GM21423 (cell line): Measurements from ENCODE around the gene OLR1.
"Not testable (repeated sequence)": the region's sequence is repeated elsewhere in the genome, so short reads cannot be mapped to it uniquely, and the experiment has no call there.

Experiments
- ATAC-seq: cut with Tn5 transposase; IDR thresholded peaks from one replicate; pipeline ENCODE4 v1.9.1; 2021; ENCODE audit warnings: mild to moderate bottlenecking, moderate library complexity; ENCODE audit not compliant: unreplicated experiment

Gene OLR1

DNA sequence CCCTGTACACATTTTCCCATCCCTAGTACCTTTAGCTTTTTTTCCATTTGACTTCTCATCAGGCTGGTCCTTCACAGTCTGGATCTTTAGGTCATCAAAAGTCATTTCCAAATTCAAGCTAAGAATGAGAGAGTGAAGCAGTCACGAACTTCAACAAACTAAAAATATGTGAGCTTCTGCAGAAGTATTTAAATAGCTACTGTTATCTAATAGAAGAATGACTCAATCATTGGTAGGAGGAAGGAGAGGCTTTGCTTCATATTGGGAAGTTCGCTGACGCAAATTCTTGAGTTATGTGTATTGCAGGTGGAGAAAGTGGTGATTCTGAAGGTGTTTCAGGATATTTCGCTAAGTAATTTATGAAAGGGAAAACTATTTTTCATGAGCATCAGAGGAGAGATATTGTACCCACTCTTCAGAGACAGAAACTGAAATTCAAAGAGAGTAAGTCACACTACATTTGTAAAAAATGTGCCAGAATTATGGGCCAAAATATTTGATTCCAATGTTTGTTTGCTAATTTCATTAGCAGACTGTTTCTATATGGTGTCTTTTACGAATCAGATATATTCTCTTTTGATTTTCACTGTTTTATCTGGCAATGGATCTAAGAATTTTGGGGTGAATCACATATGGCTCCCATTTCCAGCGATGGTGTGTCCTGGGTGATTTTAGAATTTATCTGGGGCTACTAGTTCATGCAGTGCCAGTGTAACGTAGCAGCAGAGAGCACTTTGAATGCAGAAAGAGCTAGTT is at the start of gene OLR1:
OLR1 (minus strand) TSS at position 160 of the 756 bp plus-strand sequence; CDS start at position 105, 55 bp downstream.
- ATAC-seq, result no peak

DNA sequence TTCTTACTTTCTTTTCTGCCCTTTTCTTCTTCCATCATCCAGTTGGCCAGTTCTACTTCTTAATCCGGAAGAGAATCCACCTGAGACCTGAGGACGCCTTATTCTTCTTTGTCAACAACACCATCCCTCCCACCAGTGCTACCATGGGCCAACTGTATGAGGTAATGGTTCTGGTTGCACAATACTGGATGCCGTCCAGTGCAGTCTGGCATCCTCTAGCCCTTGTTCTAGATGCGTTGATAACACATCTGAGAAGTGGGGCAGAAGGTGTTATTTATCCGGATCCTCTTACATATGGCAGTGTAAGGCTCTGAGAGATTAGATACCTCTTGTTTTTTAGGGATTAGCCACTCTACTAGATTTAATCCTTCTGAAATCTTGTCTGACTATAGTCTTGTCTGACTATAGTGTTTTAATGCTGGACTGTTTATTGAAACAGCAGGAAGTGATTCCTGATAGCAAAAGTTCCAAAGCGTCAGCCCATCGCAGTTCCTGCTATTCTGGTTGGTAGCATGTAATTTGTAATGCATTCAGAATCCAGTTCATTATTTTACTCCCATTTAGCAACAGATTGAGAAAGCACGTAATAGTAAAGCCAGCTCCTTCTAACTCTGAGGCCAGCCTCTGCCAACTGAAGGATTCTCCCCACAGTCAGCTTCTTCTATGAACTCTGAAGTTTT is 48.6 kb upstream of the OLR1 start:
- ATAC-seq, result no peak

DNA sequence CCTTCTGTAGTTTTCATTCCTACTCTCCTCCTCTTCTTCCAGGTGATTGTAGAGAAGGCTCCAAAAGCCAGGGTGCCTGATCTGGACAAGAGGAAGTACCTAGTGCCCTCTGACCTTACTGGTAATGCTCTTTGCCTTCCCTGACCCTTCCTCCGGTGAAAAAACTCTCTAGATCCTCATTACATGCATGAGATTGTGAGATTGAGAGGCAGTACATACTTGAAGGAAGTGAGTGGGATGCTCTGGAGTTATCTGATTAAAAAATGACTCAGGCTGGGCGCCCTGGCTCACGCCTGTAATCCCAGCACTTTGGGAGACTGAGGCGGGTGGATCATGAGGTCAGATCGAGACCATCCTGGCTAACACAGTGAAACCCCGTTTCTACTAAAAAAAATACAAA is 46.1 kb upstream of the OLR1 start:
- ATAC-seq, result no peak

DNA sequence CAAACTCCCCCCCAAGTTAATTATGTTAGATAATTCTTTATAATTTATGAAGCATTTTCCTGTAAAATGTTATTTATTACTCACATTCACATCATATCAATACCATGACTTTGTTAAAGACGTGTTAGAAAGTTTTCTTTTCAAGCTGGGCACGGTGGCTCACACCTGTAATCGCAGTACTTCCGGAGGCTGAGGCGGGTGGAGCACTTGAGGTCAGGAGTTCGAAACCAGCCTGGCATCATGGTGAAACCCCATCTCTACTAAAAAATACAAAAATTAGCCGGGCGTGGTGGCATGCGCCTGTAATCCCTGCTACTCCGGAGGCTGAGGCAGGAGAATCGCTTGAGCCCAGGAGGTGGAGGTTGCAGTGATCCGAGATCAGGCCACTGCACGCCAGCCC is 44.0 kb upstream of the OLR1 start:
- not testable (repeated sequence) for ATAC-seq

DNA sequence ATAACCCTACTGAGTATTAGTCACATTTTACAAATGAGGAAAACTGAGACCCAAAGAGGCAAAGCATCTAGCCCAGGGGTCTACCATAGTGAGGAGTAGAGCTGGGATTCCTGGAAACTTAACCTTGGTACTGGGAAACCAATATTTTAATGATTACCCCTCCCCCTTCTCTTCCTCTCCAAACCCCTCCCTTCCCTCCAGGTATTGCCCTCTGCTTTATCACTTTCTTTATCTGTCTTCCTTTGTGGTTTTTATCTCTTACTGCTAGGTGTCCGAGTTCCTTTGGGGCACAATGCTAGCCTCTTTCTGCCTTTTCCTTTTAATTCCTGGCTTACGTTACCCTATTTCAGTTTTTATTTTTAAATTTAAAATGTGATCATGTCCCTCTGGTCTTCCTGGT is 43.5 kb upstream of the OLR1 start:
- no peak for ATAC-seq

DNA sequence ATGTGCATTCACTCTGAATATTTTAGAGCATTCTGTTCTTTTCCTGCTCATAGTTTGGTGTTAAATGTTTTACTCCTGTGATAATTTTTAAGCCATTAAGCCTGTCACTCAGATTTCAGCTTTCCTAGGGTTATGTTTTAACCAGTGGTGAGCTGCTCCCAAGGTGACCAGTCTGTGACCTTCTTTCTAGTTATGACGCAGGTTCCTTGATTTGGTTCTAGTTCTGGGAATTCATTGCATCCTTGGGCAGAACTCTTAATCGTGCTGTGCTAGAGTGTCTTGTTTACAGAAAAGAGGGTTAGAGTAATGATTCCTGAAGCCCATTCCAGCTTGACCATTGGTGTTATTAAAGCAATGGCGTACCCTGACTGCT is 42.9 kb upstream of the OLR1 start:
- ATAC-seq, result no peak

DNA sequence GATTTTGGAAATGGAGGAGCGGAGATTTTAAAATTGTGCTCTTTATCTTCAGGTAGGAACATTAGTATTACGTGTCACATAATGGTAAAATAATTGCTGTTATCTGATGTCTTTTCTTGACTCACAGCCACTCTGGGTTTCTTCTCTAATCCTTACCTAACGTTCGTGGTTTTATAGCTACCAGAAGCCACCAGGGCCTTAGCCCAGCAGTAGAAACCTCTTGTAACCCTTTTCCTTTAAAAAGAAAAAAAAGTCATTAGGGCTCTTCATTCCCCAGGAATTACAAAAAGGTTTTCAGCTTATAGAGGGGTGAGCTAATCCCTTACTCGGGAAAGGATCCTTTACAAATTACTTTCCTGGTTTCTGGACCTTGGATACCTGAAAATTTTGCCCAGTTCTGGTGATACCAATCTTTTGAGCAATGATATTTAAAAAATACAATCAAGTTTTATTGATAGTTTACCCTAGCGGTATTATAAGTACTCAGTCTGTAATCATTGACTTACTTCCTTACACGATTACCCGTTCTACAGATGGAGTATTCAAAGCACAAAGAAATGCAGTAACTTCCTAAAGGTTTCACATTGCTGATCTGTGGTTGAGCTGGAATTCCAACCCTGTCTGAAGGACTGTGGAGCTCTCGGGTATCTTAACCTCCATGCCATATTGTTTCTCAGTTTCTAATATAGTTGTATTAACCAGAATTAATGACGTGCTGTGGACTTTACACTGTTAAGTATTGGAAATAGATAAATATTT is 42.4 kb upstream of the OLR1 start:
- ATAC-seq, result no peak

DNA sequence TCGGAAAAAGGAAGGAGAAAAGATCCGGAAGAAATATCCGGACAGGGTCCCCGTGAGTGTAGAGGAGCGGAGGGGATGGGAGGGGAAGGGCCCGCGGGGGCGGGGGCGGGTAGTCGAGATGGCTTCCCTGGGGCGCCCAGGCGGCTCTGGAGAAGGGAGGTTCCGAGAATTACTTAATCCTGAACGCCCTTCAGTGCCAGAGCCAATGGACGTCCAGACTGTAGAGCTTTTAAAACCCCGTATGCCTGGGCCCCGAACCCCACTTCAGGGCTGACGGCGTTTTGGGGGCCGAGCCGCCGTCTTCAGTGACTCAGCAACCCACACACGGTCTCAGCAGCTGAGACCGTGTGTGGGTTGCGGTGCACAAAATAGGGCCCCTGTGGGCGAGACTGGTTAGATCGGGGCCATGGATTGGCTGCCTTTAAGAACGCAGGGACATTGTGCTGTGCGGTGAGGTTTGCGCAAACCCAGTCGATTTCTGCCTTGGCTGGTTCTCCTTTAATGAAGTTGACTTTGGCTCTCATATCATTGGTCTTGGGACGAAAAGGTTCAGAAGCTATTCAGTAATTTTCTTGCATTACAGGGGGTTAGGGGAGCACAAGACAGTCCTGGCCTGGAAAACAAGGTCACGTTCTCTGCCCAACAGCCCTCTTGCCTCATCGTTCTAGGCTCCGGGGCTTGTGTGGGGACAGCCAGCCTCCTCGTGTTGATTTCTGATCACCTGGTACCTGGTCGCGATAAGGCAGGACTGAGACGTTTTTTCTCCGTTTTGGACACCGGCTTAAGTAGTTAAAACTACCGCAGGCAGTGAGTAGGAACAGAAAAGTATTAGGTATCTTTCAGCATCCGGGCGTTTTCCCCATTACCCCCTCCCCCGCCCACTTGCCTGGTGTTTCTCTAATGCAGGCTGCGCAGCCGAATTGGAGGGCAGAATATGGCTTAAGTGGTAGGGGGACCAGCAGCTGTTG is 41.5 kb upstream of the OLR1 start:
- ATAC-seq, result peak; percentile 36

DNA sequence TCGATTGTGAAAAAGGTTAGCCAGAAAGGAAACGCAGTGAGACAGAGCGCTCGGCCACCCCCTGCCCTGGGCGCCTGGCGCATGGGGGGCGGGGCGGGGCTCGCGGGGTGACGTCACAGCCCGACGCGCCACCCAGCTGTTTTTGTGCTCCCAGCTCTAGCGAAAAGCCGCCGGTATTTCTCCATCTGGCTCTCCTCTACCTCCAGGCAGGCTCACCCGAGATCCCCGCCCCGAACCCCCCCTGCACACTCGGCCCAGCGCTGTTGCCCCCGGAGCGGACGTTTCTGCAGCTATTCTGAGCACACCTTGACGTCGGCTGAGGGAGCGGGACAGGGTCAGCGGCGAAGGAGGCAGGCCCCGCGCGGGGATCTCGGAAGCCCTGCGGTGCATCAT is 40.8 kb upstream of the OLR1 start, which contains the start of gene GABARAPL1:
GABARAPL1 (plus strand) TSS at position 139 of the 393 bp plus-strand sequence; CDS start at position 392, 253 bp downstream.
- ATAC-seq, result peak; percentile 45

DNA sequence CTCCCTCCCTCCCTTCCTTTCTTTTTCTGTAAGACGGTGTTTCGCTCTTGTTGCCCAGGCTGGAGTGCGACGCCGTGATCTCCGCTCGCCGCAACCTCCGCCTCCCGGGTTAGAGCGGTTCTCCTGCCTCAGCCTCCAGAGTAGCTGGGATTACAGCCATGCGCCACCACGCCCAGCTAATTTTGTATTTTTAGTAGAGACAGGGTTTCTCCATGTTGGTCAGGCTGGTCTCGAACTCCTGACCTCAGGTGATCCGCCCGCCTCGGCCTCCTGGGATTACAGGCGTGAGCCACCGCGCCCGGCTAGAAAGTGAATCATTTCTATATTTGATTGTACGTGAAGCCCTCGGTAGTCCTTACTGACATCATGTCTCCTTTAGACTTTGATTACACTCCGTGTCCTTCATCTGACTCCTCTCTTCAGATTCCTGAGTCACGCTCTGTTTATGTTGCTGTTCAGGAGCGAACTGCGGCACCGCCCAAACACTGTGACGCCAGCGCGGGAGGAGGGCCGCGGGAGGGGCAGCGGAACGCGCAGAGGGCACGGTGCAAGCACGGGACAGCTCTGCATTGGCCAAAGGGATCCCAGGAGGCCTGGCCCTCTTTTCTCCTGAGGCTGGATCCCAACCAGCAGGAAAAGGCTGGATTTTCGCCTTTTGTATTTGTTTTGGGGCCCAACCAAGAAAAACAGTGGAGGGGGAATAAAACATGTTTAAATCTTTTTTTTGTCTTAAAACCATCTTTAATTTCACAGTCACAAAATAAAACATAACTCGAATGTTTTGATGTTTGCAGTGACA is 40.2 kb upstream of the OLR1 start:
- peak; percentile 74 for ATAC-seq

DNA sequence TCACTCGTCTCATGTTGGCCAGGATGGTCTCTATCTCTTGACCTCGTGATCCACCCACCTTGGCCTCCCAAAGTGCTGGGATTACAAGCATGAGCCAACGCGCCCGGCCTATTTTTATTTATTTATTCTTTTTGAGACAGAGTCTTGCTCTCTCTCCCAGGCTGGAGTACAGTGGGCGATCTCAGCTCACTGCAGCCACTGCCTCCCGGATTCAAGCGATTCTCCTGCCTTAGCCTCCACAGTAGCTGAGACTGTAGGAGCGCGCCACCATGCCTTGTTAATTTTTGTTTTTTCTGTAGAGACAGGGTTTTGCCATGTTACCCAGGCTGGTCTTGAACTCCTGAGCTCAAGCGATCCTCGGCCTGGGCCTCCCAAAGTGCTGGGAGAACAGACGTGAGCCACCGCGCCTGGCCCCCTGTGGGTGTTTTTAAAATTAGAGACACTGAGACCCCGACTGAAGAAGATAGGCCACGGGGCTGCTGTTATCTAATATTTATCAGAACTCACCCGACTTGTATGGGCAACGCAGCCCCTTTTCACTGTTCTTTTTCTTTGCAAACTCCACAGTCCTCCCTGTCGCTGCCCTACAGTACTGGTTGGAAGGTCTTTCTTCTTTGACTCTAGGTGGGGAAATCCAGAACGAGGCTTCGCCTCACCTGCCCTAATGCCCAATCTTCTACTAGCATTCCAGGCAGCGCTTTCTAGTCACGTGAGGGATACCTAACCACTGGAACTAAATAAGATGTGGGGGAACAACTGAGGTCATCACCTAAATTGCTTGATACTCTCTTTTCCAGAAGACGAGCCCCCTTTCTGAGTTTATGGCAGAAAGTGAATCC is 39.4 kb upstream of the OLR1 start:
- ATAC-seq, result no peak

DNA sequence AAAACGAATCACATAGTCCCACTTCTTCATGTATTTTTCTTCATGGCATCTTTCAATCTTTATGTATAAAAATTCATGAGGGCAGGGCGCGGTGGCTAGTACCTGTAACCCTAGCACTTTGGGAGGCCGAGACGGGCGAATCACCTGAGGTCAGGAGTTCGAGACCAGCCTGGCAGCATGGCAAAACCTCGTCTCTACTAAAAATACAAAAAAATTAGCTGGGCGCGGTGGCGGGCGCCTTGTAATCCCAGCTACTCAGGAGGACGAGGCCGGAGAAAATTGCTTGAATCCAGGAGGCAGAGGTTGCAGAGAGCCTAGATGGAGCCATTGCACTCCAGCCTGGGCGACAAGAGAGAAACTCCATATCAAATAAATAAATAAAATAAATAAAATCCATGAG is 38.3 kb upstream of the OLR1 start:
- ATAC-seq, result no peak

DNA sequence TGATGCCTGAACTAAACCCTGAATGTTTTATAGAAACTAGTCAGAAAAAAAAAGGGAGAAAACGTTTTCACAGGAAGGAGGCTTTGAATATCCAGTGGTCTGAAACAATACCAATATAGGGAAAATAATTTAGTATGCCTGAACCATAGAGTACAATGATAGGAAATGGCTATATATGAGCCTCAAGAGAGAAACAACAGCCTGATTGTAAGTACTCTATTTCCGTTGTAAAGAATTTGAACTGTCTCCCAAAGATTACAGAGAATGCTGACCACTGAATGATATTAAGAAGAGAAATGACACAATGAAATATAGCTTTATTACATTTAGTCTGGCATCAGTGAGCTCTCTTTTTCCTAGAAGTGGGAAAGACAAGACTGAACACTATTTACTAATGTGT is 35.2 kb upstream of the OLR1 start:
- no peak for ATAC-seq

DNA sequence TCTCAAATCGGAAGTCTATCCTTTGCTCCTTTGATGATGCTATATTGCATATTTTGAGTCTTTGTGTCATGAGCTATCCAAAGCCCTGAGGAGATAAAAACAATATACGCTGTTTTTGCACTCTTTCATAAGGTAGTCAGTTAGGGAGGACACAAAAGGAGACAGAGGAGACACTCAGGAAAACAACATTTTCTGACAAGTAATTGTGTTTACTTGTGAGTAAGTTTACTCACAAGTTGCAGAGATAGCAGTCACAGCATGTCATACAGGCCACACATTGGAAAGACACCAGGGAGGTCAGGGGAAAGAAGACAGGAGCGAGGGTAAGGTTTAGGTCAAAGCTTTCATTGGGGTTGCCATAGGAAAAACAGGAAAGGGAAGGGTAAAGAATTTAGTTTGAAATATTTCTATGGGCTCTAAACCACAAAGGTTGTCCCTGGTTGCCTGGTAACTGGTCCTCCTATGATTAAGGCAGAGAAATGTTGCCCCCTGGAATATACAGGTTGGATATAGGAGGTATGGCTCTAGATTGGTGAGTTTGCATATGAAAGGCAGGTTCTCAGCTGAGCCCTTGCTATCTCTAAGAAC is 33.4 kb upstream of the OLR1 start:
- ATAC-seq, result no peak

DNA sequence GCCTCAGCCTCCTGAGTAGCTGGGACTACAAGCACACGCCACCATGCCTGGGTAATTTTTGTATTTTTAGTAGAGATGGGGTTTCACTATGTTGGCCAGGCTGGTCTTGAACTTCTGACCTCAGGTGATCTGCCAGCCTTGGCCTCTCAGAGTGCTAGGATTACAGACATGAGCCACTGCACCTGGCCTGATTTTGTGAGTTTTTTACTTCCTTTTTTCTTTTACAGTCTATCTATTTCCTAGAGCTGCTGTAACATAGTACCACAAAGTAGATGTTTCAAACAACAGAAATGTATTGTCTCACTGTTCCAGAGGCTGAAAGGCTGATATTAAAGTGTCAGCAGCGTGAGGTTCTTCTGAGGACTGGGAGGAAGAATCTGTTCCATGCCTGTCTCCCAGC is 32.6 kb upstream of the OLR1 start:
- not testable (repeated sequence) for ATAC-seq

DNA sequence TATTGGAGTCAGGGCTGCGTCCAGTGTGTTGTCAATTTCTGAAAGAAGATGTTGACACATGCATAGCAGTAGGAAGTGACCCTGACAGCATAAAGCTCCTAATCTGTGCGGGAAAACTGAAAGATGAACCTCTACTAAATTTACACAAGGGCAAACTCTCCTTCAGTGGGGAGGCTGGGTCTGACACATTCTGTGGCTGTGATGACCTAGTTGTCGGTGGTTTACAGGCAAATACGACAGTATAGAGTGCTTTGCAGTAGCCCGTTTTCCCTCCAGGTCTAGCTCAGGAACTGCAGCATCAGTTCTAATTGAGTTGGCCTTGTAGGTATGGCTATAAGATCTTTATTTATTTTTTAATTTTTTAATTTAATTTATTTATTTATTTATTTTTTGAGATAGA is 25.9 kb upstream of the OLR1 start:
- ATAC-seq, result no peak

DNA sequence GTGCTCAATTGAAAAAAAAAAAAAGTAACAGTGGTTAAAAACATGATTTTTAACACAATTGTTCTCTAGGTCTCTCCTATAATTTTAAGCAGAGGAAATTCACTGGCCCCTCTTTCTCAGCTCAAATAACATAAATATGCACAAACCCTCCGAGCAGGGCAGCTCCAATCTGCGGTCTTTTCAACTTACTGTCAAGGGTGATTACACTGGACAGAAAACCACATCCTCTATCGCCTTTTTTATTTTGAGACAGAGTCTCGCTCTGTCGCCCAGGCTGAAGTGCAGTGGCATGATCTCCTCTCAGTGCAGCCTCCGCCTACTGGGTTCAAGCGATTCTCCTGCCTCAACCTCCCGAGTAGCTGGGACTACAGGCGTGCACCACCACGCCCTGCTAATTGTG is 24.3 kb upstream of the OLR1 start:
- peak; percentile 95 for ATAC-seq

DNA sequence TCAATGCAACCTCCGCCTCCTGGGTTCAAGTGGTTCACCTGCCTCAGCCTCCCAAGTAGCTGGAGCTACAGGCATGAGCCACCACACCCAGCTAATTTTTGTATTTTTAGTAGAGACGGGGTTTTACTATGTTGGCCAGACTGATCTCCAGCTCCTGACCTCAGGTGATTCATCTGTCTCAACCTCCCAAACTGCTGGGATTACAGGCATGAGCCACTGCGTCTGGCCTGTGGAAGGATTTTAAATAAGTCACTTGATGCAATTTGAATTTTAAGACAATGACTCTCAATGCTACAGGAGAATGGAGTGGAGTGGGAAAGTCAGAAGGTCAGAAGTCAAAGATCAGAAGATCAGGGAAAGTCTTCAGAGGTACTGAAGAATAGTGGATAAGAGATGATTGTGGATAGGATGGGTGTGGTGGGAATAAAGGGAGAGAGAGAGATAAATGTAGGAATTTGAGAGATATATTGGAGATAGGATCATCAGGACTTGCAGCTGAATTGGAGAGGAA is 22.3 kb upstream of the OLR1 start:
- ATAC-seq, result no peak
